ENCODE measurements around the gene RRM2.
"Not testable (repeated sequence)": the region's sequence is repeated elsewhere in the genome, so short reads cannot be mapped to it uniquely, and the experiment has no call there.

RRM2 gene

DNA sequence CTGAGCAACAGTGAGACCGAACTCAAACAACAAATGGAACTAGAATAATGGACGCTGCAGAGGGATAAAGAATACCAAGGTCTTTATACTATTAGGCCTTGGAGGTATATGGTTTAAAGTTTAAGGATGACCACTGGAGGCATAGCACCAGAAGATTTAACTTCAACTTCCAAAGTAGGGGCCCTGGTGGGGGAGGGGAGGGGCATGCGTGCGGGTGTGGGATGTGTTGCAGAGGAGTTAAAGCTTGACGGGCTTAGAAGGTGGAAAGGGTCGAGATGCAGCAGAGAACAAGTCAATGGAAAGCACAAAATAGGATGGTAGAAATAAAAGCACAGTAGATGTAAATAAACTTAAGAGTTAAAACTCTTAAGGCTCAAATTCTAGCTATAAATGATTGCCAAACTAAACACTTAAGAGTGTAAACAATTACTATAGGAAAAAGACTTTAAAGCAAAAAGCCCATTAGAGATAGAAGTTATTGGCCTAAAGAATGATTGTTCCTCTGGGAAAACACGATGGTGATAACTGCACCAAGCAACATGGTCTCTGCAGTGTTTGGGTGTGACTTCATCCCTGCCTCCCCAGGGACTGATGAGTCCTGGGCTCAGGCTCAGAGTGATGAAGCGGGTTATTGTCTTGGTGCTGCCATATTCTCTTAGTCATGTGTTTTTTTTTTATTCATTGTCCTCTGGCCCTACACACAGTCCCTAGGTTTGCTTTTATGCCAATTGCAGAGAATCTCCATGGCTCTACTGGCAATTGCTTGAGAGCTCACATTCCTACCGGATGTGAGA lies 13.0 kb downstream of the RRM2 start:
- DNase-seq, result no peak

DNA sequence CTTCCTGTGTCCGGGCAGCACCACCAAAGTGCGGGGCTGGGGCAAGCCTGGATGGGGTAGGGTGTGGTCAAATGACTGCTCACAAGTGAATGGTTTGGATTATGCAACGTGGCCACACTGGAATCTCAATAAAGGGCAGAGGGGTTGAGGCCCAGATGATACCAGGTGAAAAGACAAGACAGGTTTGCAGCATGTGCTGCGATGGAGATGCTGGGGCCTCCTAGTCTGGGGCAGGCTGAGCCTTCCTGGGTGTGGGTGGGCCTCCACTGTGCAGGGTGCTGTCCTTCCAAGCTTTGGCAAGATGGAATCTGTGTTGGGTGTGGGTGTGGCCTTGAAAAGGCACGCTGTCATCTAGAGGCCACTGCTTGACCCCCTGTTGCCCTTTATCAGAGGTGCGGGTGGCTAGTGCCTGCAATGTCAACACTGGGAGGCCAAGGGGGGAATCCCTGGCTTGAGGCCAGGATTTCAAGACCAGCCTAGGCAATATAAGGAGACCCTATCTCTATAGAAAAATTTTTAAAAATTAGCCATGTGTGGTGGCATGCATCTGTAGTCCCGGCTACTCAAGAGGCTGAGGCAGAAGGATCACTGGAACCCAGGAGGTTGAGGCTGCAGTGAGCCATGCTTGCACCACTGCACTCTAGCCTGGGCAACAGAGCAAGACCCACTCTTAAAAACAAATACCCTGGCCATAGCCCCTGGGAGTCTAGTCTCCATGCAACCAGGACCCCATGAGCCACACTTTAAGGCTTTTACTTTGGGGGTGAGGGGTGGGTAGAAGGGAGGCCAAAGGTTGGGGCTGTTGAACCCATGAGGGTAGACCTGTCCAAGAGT lies 13.8 kb downstream of the RRM2 start:
- no peak for DNase-seq

DNA sequence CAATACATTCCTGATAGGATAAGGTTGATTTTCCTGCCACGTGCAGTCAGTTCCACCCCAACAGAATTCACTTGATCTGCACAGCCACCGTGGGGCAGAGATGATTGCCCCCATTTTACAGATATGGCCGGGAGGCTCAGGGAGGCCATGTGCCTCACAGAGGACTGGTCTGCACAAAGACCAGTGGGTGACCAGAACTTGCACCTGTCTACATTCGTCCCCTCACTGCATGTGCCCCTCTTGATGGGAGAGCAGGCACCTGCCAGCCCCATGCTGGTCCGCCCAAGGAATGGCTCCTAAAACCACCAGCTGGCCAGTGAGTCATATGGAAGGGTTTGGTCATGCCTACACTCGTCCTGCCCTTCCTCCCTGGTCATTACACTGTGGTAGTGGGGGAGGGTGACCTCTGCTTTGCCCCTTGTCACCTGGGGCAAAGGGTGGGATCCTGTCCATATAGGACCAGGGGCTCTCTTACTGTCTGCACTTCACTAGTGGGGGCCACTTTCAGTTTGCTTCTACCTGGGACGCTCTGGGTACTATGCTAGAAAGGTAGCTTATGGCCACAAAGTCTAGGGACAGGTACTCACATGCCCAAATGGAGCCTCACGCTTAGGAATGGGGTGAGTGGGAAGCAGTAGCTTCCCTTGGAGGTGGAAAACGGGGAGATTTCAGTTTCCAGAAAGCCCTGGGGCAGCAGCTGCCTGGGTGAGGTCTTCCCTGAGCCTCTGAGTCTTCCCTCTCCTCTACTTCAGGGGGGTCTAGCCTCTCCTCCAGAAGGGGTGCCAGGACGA lies 14.7 kb downstream of the RRM2 start:
- no peak for DNase-seq

DNA sequence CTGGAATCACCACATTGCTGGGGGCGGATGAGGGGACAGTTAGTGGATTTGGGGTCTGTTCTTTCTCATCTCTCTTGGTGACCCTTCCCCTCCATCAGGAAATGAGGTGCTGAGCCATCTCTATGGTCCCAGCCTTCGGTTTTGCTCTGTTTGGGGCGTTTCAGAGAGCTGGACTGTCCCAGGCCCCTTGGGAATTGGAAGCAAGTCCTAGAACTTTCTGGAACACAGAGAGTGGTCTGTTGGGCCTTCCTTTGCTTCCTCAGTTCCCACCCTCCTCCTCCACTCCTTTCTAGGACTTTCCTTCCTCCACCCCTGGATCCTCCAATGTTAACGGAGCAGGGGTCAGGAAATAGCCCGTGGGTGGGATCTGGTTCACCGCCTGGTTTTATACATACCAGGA lies 17.0 kb downstream of the RRM2 start:
- no peak for DNase-seq

DNA sequence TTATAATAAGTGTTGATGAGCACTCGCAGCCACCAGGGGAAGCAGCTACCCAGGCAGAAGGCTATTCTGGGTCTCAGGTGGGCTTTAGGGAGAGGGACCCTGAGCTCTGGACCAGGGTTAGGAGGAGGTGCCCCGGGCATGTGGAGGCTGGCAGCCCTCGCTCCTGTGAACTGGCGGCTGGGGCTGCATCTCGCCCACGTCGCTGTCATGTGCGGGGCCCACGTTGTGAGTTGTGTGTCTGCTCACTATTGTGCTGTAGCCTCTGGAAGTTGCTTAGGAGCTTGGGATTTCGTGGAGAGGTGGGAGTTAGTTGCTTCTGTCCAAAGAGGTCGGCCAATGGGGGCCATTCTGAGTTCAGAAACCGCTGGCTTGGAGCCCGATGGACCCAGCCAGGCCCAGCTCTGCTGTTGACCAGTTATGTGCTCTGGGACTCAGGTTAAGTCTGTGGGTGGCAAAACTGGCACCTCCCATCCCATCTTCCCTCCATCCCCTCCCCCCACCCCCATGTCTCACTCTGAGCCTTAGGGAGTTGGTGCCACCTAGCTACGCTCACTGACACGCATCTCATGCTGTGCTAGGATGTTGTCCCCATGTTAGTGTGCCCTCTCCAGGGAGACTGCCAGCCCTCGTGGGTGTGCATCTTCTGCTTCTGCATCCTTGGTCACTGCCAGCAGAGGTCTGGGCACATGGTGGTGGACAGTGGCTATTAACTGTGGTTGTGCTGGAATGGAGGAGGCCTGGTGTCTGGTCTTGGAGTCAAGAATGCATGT lies 18.5 kb downstream of the RRM2 start:
- DNase-seq, result no peak

DNA sequence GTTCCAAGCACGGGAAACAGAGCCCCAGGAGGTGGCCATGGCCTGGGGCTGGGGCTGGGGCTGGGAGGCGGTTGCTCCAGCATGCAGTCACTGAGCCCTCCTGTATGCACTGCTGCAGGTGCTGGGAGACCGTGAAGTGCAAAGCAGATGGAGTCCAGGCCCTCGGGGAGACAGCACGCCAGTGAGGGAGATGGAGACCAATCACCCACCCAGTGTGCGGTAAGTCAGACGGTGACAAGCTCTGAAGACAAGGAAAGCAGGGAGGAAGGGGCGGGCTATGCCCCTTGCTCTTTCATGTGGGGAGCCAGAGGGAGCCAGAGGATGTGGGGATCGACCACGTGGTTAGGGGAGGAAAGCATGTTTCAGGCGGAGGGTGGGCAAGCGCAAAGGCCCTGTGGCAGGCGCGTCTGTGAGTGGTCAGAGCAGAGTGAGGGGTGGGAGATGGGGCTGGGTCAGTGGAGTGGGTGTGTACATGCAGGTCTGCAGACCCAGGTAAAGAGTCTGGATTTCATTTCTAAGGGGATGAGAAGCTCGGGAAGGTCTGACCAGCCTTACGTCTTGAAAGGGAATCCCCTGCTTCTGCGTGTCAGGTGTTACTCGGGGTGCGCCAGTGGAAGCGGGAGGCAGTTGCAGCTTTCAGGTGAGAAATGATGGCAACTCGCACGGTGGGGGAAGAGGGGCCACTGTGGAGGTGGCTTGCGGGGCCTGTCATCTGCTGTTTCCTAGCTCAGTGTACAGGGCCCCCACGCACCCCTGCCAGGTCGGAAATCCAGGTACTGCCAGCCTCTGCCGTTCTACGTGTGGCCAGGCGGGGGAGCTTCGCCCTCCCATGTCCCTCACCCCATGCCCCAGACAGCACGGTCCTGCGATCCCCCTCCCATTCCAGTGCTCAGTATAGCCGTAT lies 19.4 kb downstream of the RRM2 start:
- no peak for DNase-seq

DNA sequence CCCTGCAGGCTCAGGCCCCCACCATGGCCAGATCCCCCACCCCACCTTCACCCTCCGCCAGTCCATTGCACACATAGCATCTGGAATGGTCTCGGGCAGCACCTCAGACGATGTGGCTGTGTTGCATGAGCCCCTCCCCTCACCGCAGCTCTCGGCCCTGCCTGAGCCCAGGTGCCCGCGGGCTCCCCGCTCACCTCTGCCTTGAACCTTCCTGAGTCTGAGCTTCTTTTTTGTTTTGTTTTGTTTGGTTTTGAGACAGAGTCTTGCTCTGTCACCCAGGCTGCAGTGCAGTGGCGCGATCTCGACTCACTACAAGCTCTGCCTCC lies 20.1 kb downstream of the RRM2 start:
- no peak for DNase-seq

DNA sequence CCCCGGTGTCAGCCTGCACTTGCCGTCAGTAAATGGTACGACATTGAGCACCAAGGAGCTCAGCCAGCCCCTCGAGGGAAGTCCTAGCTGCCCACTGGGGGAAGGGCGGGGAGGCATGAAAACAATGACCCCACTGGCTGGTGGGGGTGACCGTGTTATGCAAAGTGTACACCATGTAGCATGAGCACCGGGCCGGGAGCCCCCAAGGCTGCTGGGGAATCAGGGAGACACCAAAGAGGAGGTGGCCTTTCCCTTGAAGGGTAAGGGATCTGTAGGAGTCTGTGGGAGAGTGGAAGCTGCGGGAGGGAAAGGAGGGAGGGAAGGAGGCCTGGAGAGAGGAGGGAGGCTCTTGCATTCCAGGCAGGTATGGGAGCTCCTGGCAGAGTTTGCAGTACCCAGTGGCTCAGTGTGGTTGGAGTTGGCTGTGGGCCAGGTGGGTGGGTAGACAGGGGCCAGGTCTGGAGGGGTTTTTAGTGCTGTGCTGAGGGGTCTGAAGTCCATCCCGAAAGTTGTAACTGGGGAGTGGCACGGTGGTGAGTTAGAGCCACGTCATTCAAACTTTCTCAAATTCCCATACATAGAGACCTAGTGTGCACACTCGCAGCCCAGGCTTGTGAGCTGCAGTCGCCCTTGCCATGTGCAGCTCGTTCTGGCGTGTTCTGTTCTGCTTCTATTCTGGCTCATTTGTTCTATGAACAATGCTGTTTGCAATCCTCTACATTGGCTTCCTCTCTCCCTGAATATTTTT lies 22.4 kb downstream of the RRM2 start:
- no peak for DNase-seq

DNA sequence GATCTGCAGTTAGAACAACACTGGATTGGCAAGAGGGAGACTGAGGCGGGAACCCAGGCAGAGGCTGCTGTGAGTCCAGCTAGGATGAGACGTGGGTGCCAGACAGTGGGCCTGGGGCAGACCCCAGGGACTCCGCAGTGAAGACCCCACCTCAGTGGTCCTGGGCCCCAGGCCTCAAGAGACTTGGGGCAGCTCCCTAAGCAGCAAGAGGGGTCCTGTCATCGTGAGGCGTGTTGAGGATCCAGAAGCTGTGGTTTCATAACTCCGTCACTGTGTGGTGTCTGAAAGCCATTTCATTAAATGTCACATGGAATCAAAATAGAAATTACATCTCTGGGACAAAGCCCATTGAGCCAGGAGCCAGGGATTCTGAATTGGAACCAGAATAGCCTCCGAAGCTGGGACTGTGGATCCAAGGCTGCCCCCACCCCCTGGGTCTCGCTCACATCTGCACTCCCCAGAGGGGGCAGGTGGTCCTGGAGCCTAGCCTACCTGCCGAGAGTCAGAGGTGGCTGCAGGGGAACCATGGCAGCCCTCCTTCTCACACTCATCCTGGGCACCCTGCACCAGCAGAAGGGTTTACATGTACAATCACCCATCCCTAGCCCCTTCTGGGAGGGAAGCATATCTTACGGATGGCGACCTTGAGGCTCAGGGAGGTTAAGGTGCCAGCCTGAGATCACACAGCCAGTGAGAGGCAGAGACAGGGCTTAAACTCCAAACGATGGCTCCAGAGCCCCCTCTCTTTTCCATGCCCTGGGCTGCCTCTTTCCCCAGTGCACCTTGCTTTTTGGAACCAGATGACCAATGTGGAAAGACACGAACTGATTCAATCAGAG lies 23.2 kb downstream of the RRM2 start:
- no peak for DNase-seq

DNA sequence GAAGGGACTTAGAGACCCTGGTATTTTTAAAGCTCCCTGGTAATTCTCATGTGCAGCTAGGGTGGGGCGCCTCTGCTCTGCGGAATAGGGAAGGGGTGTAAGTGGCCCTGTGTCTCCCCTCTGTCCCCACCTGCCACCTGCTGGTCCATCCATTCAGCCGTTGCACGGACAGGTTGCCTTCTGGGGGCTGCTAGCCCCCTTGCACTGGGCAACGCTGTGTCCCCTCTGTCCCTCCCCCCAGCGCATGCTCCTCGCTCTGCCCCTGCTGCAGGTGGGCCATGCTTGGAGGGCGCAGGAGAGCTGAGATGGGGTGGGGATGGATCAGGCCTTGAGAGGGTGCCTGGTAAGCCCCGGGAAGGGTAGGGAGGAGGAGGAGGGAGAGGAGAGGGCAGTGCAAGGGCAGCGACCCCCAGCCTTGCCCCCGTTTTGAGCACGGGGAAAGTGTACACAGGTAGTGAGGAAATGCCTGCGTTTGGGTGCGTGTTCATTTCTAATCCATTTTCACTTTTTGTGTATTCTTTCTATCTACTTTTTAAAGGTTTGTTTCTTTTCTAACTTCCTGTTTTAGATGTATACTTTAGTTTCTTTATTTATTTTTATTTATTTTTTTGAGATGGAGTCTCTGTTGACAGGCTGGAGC lies 23.9 kb downstream of the RRM2 start:
- no peak for DNase-seq

DNA sequence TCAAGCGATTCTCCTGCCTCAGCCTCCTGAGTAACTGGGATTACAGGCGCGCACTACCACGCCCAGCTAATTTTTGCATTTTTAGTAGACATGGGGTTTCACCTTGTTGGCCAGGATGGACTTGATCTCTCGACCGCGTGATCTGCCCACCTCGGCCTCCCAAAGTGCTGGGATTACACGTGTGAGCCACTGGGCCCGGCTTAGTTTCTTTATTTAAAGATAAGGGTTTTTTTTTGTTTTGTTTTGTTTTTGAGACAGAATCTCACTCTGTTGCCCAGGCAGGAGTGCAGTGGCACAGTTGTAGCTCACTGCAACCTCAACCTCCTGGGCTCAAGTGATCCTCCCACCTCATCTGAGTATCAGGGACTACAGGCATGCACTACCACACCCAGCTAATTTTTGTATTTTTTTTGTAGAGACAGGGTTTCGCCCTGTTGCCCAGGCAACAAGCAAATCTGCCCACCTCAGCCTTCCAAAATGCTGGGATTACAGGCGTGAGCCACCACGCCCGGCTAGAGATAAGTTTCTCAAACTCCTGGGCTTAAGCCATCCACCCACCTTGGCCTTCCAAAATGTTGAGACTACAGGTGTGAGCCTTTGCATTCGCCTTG lies 24.6 kb downstream of the RRM2 start:
- DNase-seq, result not testable (repeated sequence)

DNA sequence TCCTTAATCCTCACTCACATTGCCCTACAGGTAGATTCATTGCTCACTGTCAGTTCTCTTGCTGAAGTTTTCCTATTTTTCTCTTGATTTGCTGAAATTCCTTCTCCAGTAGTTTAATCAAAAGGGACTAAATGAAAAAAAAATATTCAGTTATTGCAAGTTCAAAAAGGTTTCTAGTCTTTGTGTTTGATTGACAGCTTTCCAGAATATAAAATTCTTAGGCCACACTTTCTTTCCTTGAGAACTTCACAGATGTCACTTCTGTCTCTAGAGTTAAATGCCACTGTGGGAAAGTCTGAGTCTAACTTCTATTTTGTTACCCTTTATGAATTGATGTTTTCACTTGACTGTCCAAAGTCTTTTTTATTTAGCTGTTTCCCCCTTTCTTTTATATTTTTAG lies 25.7 kb downstream of the RRM2 start:
- no peak for DNase-seq

DNA sequence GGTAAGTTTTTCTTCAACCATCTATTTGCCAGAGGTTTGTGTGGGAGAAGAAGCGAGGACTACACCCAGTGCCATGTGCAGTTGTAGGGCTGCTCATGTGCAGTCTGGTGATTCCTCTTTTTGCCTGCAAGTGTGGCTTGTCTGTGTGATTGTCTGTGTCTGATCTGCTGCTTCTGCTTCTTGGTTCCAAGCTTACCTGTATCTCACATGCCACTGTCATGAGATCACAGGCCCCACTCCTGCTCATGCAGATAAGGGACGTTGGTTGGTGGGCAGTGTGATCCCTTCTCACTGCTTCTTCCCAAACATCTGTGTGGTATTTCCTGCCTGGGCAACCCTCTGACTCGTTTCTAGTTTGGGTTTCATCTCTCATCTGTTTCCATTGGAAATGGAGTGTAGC lies 27.1 kb downstream of the RRM2 start:
- no peak for DNase-seq

DNA sequence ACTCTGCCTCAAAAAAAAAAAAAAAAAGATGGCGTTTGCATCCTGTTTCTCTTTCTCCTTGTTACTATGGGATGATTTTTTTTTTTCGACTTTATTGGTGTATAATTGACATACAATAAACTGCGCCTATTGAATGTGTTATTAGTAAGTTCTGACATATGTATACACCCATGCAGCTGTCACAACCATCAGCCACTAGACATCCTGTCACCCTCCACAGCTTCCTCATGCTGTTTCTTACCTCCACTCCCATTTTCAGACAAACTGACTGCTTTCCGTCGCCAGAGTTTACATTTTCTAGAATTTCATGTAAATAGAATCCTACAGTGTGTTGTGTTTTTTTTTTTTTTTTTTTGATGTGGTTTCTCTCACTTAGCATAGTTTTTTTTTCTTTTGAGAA lies 27.9 kb downstream of the RRM2 start:
- DNase-seq, result no peak

DNA sequence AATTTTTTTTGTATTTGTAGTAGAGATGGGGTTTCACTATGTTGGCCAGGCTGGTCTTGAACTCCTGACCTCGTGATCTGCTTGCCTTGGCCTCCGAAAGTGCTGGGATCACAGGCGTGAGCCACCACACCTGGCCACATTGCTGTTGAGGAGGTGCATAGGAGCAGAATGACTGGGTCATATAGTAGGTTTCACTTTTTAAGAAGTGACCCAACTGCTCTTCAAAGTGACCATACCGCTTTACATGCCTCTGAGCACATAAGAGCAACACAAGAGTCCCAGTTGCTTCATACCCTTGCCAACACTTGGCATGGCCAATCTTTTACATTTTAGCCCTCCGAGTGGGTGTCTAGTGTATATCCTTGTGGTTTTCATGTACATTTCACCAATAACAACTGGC lies 28.9 kb downstream of the RRM2 start:
- no peak for DNase-seq

DNA sequence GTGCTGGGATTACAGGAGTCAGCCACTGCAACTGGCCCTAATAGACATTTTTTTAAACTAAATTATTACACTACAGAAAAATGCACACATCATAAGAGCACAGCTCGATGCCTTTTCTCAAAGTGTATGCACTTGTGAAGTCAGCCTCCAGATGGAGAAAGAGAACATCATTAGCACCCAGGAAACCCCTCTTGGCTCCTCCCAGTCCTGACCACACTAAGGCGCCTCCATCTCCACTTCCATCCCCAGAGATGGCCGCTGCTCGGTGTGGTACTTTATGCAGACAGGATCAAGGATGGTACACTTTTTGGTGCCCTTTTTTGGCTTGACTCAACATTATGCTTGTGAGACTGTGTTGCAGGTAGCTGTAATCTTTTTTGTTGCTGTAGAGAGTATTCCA lies 34.8 kb downstream of the RRM2 start:
- no peak for DNase-seq

DNA sequence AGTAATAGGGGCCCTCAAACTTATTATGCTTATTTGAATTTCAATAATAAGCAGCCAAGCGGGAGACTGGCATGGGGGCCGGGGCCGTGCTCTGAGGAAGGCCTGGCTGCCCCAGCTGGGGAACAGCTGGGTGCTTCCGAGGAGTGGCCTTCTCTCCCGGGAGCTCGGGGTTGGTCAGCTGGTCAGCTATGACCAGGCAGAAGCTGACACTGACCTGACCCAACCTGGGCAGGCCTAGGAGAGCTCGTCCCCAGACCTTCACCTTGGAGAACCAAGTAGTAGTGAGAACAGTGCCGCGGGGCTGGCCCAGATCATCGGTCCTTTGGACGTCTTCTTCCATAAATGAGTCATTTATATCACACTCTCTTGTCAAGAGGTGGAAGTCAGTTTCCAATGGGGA lies 36.1 kb downstream of the RRM2 start:
- DNase-seq, result no peak

DNA sequence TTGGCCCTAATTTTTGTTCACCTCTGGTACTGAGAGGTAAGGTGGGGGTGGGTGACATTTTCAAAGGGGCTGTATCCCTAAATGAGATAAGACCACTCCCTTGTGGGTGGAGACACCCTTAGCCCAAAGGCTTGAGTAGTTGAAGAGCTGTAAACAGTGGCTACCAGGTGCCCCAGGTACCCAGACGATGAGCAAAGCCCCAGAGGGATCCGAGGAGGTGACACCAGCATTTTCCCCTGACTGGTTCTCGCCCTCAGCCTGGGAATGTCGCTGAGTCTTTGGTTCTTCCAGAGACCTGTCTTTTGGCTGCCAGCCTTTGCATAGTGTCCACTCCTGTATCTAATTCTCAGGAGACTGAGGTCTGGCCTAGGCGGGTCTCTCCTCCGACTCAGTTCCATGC lies 36.5 kb downstream of the RRM2 start:
- DNase-seq, result no peak

DNA sequence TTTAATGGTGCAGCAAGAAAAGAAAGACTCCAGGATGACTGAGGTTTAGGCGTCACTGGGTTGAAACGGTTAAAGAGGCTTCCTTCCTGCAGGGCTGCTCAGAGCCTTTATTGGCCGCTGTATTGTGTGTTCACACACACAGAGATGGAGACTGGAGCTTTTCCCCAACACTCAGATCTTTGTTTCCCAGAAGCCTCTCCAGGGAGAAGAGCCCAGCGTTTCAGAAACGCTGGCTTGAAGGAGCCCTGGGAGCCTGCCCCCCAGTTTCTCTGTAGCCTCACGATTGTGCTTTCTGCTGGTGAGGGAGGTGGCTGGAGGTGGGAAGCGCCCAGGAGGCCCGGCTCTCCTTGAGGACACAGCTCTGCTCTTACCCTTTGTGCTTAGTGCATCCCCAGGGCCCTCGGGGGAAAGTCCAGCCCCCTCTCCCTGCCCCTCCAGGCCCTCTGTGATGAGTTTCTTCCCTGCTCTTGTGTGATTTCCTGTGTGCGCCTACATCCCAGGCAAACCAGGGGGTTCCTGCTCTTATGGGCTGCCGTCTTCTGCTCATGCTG lies 37.1 kb downstream of the RRM2 start:
- no peak for DNase-seq

Data from CD4-positive, alpha-beta T cell treated with Interferon gamma for 1 hour (primary cell).